ENCODE results near the gene DNASE1L3. TPM values are rescaled to one million over a fixed set of nuclear protein-coding genes. Genes with fewer than 3 reads are reported as not detected.

Gene DNASE1L3, protein sequence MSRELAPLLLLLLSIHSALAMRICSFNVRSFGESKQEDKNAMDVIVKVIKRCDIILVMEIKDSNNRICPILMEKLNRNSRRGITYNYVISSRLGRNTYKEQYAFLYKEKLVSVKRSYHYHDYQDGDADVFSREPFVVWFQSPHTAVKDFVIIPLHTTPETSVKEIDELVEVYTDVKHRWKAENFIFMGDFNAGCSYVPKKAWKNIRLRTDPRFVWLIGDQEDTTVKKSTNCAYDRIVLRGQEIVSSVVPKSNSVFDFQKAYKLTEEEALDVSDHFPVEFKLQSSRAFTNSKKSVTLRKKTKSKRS
- total RNA-seq (2021; fragmentation: NEBNext Ultra II Directional; extraction: Animal tissue kit (Norgen Biotek cat#: 25700)) (not detected in 2 replicates), polyA plus RNA-seq (2011; rRNA removed) (not detected in 2 replicates), polyA minus RNA-seq (2011; rRNA and poly(A)+ RNA removed) (not detected in 2 replicates)
- polyA plus RNA-seq (2011; cell fraction: cytosol; rRNA removed), result not detected
- not detected for polyA plus RNA-seq (2011; cell fraction: nucleus; rRNA removed)
- not detected in 4 replicates for polyA plus RNA-seq (2012, experiment 1 of 2)
- not detected for polyA plus RNA-seq (2012, experiment 2 of 2)
- not detected for polyA plus RNA-seq (2013, experiment 1 of 2)
- not detected for polyA plus RNA-seq (2013, experiment 2 of 2)
- not detected for polyA minus RNA-seq (2011; cell fraction: cytosol; rRNA and poly(A)+ RNA removed)
- not detected for polyA minus RNA-seq (2011; cell fraction: nucleus; rRNA and poly(A)+ RNA removed)
- long read RNA-seq, experiment 1, result 0 reads
- long read RNA-seq, experiment 2, result 0 reads

DNA sequence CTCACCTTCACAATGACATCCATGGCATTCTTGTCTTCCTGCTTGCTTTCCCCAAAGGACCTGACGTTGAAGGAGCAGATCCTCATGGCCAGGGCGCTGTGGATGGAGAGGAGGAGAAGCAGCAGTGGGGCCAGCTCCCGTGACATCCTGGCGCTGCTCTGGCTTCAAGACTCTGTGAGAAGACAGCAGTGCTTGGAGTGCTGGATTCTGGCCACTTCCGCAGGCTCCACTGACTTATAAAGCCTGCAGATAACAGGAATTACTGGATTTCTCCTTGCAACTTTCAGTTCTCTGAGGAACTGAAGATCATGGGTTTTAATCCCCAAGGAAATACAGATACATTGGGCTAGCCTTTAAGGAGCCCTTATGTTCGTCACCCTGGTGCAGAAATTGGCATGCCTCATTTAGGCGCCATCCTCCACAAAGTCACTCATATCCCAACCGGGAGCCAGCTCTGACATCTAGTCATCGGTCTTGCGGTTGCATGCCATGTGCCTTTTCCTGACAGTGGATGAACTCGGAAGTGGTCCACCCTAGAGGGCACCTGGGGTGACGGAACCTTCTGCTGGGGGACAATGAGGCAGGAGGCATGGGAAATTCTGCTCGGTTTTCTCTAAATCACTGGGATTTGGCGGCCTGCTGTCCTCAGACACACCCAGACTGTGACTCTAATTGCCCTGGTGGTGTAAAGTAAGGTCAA is at the start of gene DNASE1L3:
TSS of gene DNASE1L3 (minus strand) at position 212 of the 700 bp plus-strand sequence. CDS start at position 146, 66 bp downstream.
- no peaks in the 10 kb centered on the region for H3K4me1 ChIP-seq (replicated peaks in 1 of 4; ENCODE audit: control insufficient read depth in 3 of 4, insufficient read depth in 4 of 4, low read length in 3 of 4)
- H3K14ac ChIP-seq (ENCODE audit: insufficient read length), result no peak within 1 kb of the TSS
- H3K27me3 ChIP-seq (replicated peaks in 1 of 4; ENCODE audit: control insufficient read depth in 3 of 4, extremely low read depth in 1 of 4, insufficient read depth in 3 of 4, low read length in 3 of 4), result peaks cover 0 to 3% (median 0%) of the 10 kb centered on the region in 4 experiments; a peak in 1 of 7 replicates
- no peak within 1 kb of the TSS for H3K4ac ChIP-seq (replicated peaks; ENCODE audit: insufficient read length, low read depth, low read length)
- no peak within 1 kb of the TSS for H2BK12ac ChIP-seq (ENCODE audit: low read depth, low read length)
- H3K23ac ChIP-seq (ENCODE audit: insufficient read length), result no peak within 1 kb of the TSS
- H3K23me2 ChIP-seq (ENCODE audit: low read depth, low read length), result no peaks in the 10 kb centered on the region
- no peak within 1 kb of the TSS for H2AFZ ChIP-seq (ENCODE audit: low read length)
- no peak within 1 kb of the TSS for H4K91ac ChIP-seq (replicated peaks; ENCODE audit: insufficient read length, low read length)
- no peaks in the 10 kb centered on the region for H3K79me2 ChIP-seq (ENCODE audit: control insufficient read depth in 1 of 2, insufficient read depth in 2 of 2, low read length in 2 of 2)
- H3K4me2 ChIP-seq (ENCODE audit: insufficient read depth in 1 of 2, low read depth in 2 of 2, low read length in 2 of 2), result no peak within 1 kb of the TSS
- no peaks in the 10 kb centered on the region for H3K9me3 ChIP-seq (ENCODE audit: insufficient read depth in 2 of 2, low read depth in 1 of 2, low read length in 1 of 2)
- CTCF ChIA-PET (ENCODE audit: partially characterized antibody), result interaction anchor here (0.9 to 2.8 kb wide), 9 partner anchors 14 to 285 kb away, joined by 3 to 8 read pairs (median 4); partner anchors contain the start of genes HTD2 and RPP14
- no peak within 1 kb of the TSS for H3K27ac ChIP-seq (ENCODE audit: low read depth, low read length)
- H3K36me3 ChIP-seq (ENCODE audit: control insufficient read depth in 2 of 4, insufficient read depth in 4 of 4, low read length in 3 of 4), result no peaks in the 10 kb centered on the region
- no peak within 1 kb of the TSS for H2BK20ac ChIP-seq (ENCODE audit: low read length)
- H2AK5ac ChIP-seq (ENCODE audit: low read depth, low read length), result no peak within 1 kb of the TSS
- H3K56ac ChIP-seq (replicated peaks; ENCODE audit: insufficient read length, low read depth, low read length), result no peak within 1 kb of the TSS
- H2BK15ac ChIP-seq (ENCODE audit: low read length), result no peak within 1 kb of the TSS
- no peak within 1 kb of the TSS for H2BK120ac ChIP-seq (replicated peaks; ENCODE audit: low read depth, low read length)
- 88% methylated on average over 14 of the region's 14 CpGs; no CpG with 5 or more reads in 1 of the 2 experiments for WGBS, 2 experiments (ENCODE audit: extremely low coverage in 1 of 2, insufficient coverage in 1 of 2, insufficient read length in 1 of 2, insufficient replicate concordance in 2 of 2, low coverage in 1 of 2, low lambda C conversion rate in 2 of 2, missing lambda C conversion rate in 1 of 2)
- H3K18ac ChIP-seq (ENCODE audit: extremely low read depth, low read length), result no peak within 1 kb of the TSS
- H4K5ac ChIP-seq (ENCODE audit: insufficient read length, low read depth, low read length), result no peak within 1 kb of the TSS
- no peak for DNase-seq (ENCODE audit: low read depth in 1 of 2, low spot score in 2 of 2)
- no peak within 1 kb of the TSS for H3K9ac ChIP-seq (replicated peaks in 1 of 4; ENCODE audit: extremely low read depth in 1 of 4, low read depth in 3 of 4, low read length in 3 of 4)
- no peak within 1 kb of the TSS for H2BK5ac ChIP-seq (ENCODE audit: low read depth, low read length)
- no peak for FAIRE-seq
- H4K8ac ChIP-seq (ENCODE audit: extremely low read depth, insufficient read depth, low read length), result no peak within 1 kb of the TSS
- no peak within 1 kb of the TSS for H3K4me3 ChIP-seq (ENCODE audit: extremely low read depth in 1 of 4, insufficient read depth in 2 of 4, low read depth in 3 of 4, low read length in 4 of 4)
- POLR2A ChIA-PET (ENCODE audit: partially characterized antibody), result no interaction called here
- H3K79me1 ChIP-seq (ENCODE audit: low read depth, low read length), result no peaks in the 10 kb centered on the region
- H4K20me1 ChIP-seq (replicated peaks in 1 of 2; ENCODE audit: control insufficient read depth in 1 of 2, insufficient read depth in 2 of 2, low read length in 2 of 2), result no peaks in the 10 kb centered on the region
- no peak for TF ChIP-seq TCF12 (IDR thresholded peaks at IDR 0.05; ENCODE audit: low read depth, low read length)
- TF ChIP-seq GABPA (IDR thresholded peaks at IDR 0.05; ENCODE audit: borderline replicate concordance, insufficient read depth, low read length), result no peak
- TF ChIP-seq SIN3A (conservative IDR thresholded peaks at IDR 0.05 in 1 of 2, IDR thresholded peaks at IDR 0.05 in 1 of 2; ENCODE audit: low read depth in 1 of 2, low read length in 2 of 2), result no peak
- no peak for TF ChIP-seq SIRT6 (IDR thresholded peaks at IDR 0.05; ENCODE audit: low read length)
- no peak for TF ChIP-seq TAF1 (IDR thresholded peaks at IDR 0.05; ENCODE audit: low read depth, low read length)
- TF ChIP-seq RFX5 (IDR thresholded peaks at IDR 0.05; ENCODE audit: borderline replicate concordance, low read depth, low read length), result no peak
- no peak for TF ChIP-seq SUZ12 (IDR thresholded peaks at IDR 0.05; ENCODE audit: low read length)
- TF ChIP-seq NRF1 (IDR thresholded peaks at IDR 0.05; ENCODE audit: low read depth, low read length), result no peak
- no peak for TF ChIP-seq ASH2L (IDR thresholded peaks at IDR 0.05; ENCODE audit: low read length)
- TF ChIP-seq JUN (IDR thresholded peaks at IDR 0.05; ENCODE audit: low read depth, low read length), result no peak
- no peak for TF ChIP-seq SP4 (IDR thresholded peaks at IDR 0.05; ENCODE audit: low read length)

Data from H1 (cell line).